ENCODE data around the gene ZSCAN5A.
"Not testable (repeated sequence)": the region's sequence is repeated elsewhere in the genome, so short reads cannot be mapped to it uniquely, and the experiment has no call there.

Gene ZSCAN5A

DNA sequence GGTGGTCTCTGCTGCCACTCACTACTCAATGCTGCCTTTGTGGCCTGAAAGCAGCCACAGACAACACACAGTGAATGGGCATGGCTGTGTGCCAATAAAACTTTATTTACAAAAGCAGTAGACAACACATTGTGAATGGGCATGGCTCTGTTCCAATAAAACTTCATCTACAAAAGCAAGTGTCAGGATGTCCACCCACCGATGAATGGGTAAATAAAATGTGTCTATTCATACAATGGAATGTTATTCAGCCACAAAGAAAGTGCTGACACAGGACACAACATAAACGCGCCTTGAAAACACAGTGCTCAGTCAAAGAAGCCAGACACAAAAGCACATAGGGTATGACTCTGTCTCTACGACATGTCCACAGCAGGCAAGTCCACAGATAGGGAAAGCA lies 20.1 kb downstream of the ZSCAN5A start:
- Histone ChIP-seq H3K9ac (ENCODE audit: low read length) (no peak overlapping the region), H3K27me3 (ENCODE audit: control insufficient read depth, insufficient read depth, low read length) (no peaks in the 10 kb centered on the region), H3K4me1 (ENCODE audit: control insufficient read depth, insufficient read depth, low read length) (no peaks in the 10 kb centered on the region), H3K36me3 (ENCODE audit: control insufficient read depth, insufficient read depth, low read length) (no peaks in the 10 kb centered on the region), H3K9me3 (ENCODE audit: control insufficient read depth, low read length) (no peaks in the 10 kb centered on the region), H3K4me3 (ENCODE audit: low read length) (no peak overlapping the region)

DNA sequence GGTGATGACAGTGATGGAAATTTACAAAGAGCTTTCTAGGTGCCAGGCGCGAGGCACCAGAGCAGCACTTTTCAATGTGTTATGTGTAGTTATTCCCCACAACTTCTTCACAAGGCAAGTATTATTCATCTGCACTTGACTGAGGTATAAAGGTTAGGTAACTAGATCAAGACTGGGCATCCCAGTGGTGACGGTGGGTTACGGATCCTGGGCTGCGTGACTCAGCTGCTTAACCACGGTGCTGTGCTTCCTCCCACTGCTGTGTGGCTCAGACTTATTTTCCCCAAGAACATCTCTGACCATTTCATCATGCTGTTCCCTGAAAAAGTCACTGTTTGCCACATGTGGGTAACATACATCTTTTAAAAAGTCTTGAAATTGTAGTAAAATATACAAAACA lies 22.8 kb downstream of the ZSCAN5A start:
- Histone ChIP-seq H3K9me3 (ENCODE audit: control insufficient read depth, low read length) (no peaks in the 10 kb centered on the region), H3K36me3 (ENCODE audit: control insufficient read depth, insufficient read depth, low read length) (no peaks in the 10 kb centered on the region), H3K9ac (ENCODE audit: low read length) (no peak overlapping the region), H3K27me3 (ENCODE audit: control insufficient read depth, insufficient read depth, low read length) (no peaks in the 10 kb centered on the region), H3K4me1 (ENCODE audit: control insufficient read depth, insufficient read depth, low read length) (no peaks in the 10 kb centered on the region), H3K4me3 (ENCODE audit: low read length) (no peak overlapping the region)

DNA sequence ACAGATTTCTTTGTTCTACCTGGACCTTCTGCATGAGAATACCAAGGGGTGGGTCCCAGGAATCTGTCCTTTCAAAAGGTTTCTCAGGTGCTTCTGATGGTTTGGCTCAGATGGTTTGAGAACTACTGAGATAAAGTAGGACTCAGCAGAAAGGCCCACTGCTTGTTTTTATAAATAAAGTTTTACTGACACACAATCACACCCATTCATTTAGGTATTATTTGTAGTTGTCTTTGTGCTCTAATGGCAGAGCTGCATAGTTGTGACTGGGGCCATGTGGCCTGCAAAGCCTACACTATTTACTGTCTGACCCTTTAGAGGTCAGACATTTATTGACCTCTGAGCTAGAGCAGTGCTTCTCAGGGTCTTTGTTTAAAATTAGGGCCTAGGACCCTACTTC lies 24.5 kb downstream of the ZSCAN5A start:
- no peaks in the 10 kb centered on the region for H3K36me3 ChIP-seq (ENCODE audit: control insufficient read depth, insufficient read depth, low read length)
- no peak overlapping the region for H3K9ac ChIP-seq (ENCODE audit: low read length)
- no peaks in the 10 kb centered on the region for H3K9me3 ChIP-seq (ENCODE audit: control insufficient read depth, low read length)
- H3K4me3 ChIP-seq (ENCODE audit: low read length): no peak overlapping the region
- H3K4me1 ChIP-seq (ENCODE audit: control insufficient read depth, insufficient read depth, low read length): no peaks in the 10 kb centered on the region
- H3K27me3 ChIP-seq (ENCODE audit: control insufficient read depth, insufficient read depth, low read length): no peaks in the 10 kb centered on the region

DNA sequence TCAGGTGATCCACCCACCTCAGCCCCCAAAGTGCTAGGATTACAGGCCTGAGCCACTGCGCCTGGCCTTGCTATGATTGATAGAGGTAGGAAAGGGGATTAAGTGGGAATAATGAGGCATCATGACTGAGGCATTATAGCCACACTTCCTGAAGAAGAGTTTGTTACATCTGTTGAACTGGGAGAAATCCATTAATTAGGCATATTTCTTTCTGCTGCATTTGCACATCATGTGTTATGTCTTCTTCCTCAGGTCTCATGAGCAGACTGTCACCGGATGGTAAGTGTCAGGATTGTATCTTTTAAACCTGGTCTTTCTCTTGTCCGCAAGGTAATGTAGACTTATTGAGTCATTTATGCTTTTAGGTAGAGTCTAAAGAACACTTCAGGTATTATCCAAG lies 29.9 kb downstream of the ZSCAN5A start:
- H3K4me1 ChIP-seq (ENCODE audit: control insufficient read depth, insufficient read depth, low read length): no peaks in the 10 kb centered on the region
- no peaks in the 10 kb centered on the region for H3K27me3 ChIP-seq (ENCODE audit: control insufficient read depth, insufficient read depth, low read length)
- H3K36me3 ChIP-seq (ENCODE audit: control insufficient read depth, insufficient read depth, low read length): no peaks in the 10 kb centered on the region
- no peak overlapping the region for H3K4me3 ChIP-seq (ENCODE audit: low read length)
- no peak overlapping the region for H3K9ac ChIP-seq (ENCODE audit: low read length)
- no peaks in the 10 kb centered on the region for H3K9me3 ChIP-seq (ENCODE audit: control insufficient read depth, low read length)

DNA sequence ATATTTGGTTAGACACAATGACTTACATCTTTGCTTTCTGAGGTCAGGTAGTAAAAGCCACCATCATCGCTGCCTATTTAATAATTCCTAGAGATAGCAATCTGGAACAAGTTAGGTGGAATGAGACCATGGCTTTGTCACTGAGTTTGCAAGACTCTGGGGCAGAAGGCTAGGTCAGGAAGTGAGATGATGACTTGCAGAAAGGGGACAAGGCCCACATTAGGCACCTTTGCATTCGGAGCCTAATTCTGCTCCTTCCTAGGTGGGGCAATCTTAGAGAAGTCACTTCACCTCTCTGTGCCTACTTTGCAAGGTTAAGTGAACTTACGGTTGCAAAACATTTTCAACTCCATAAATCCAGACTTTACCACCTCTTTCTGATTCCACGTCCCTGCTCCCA lies 31.8 kb downstream of the ZSCAN5A start:
- Histone ChIP-seq H3K9me3 (ENCODE audit: control insufficient read depth, low read length) (no peaks in the 10 kb centered on the region), H3K27me3 (ENCODE audit: control insufficient read depth, insufficient read depth, low read length) (no peaks in the 10 kb centered on the region), H3K9ac (ENCODE audit: low read length) (no peak overlapping the region), H3K4me3 (ENCODE audit: low read length) (no peak overlapping the region), H3K4me1 (ENCODE audit: control insufficient read depth, insufficient read depth, low read length) (no peaks in the 10 kb centered on the region), H3K36me3 (ENCODE audit: control insufficient read depth, insufficient read depth, low read length) (no peaks in the 10 kb centered on the region)

DNA sequence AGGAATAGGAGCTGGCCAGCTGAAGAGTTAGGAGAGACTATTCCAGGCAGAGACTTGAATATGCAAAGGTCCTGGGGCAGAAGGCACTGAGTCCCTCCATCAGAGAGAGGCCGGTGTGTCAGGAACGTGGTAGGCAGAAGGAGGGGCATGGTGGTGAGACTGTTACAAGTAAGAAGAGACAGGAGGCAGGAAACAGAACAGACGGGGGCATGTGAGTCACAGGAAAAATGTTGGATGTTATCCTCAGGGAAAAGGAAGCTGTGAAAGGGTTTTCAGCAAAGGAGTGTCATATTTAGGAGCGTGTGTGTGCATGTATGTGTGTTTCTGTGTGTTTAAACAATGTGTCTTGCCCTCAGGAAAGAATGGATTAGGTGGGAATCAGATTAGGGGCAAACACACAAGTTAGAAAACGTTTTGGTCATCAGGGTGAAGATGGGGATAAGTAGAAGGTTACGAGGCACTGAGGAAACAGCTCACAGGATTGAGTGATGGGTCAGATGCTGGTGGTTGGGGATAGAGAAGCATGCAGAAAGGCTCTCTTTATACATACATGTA lies 41.0 kb downstream of the ZSCAN5A start:
- Histone ChIP-seq H3K36me3 (ENCODE audit: control insufficient read depth, insufficient read depth, low read length) (no peaks in the 10 kb centered on the region), H3K4me1 (ENCODE audit: control insufficient read depth, insufficient read depth, low read length) (no peaks in the 10 kb centered on the region), H3K4me3 (ENCODE audit: low read length) (no peak overlapping the region), H3K9ac (ENCODE audit: low read length) (no peak overlapping the region), H3K27me3 (ENCODE audit: control insufficient read depth, insufficient read depth, low read length) (no peaks in the 10 kb centered on the region), H3K9me3 (ENCODE audit: control insufficient read depth, low read length) (no peaks in the 10 kb centered on the region)

DNA sequence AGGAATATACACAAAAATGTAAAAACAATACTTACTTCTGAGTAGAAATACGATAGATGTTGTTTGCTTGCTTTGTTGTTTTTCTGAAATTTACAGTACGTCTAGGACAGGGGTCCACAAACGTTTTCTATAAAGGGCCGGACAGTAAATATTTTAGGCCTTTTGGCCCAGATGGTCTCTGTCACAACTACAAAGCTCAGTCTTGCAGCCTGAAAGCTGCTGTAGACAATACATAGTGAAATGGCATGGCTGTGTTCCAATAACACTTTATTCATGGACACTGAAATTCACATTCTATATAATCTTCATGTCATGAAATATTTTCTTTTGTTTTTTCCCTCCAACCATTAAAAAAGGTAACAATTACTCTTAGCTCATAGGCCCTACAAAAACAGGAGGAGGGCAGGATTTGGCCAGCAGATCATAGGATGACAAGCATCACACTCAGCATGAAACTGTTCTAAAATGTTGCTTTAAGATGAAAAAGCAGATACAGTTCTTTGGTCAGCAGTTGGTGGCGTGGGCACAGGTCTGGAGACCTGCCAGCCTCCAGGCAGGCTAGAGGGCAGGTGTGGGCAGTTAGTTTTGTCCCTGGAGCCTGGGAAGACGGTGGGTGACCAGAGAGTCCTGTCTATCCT lies 42.4 kb downstream of the ZSCAN5A start, which contains the start of gene EDDM13:
EDDM13 (plus strand) TSS at position 588 of the 638 bp plus-strand sequence. CDS start 87 bp downstream, outside the sequence.
- Histone ChIP-seq H3K9ac (ENCODE audit: low read length) (no peak within 1 kb of the TSS), H3K27me3 (ENCODE audit: control insufficient read depth, insufficient read depth, low read length) (no peaks in the 10 kb centered on the region), H3K36me3 (ENCODE audit: control insufficient read depth, insufficient read depth, low read length) (no peaks in the 10 kb centered on the region), H3K4me1 (ENCODE audit: control insufficient read depth, insufficient read depth, low read length) (no peaks in the 10 kb centered on the region), H3K4me3 (ENCODE audit: low read length) (no peak within 1 kb of the TSS), H3K9me3 (ENCODE audit: control insufficient read depth, low read length) (no peaks in the 10 kb centered on the region)

DNA sequence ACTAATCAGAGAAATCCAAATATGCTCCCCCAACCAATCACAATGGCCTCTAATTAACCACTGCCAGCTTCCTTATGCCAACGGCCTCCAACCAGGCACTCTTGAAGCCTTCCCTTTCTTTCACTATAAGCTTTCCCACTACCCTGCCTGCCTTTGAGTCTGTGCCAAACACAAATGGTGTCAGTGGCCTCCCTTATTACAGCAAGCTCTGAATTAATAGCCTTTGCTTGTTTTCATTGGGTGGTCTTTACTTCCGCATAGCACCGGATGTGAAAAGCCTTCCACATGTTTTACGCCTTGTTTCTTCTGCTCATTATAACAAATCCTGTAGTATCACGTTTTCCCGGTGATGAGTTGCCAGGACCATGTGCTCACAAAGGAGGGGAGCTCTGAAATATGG lies 43.5 kb downstream of the ZSCAN5A start:
- Histone ChIP-seq H3K4me1 (ENCODE audit: control insufficient read depth, insufficient read depth, low read length) (no peaks in the 10 kb centered on the region), H3K36me3 (ENCODE audit: control insufficient read depth, insufficient read depth, low read length) (no peaks in the 10 kb centered on the region), H3K9ac (ENCODE audit: low read length) (no peak overlapping the region), H3K9me3 (ENCODE audit: control insufficient read depth, low read length) (no peaks in the 10 kb centered on the region), H3K27me3 (ENCODE audit: control insufficient read depth, insufficient read depth, low read length) (no peaks in the 10 kb centered on the region), H3K4me3 (ENCODE audit: low read length) (no peak overlapping the region)

DNA sequence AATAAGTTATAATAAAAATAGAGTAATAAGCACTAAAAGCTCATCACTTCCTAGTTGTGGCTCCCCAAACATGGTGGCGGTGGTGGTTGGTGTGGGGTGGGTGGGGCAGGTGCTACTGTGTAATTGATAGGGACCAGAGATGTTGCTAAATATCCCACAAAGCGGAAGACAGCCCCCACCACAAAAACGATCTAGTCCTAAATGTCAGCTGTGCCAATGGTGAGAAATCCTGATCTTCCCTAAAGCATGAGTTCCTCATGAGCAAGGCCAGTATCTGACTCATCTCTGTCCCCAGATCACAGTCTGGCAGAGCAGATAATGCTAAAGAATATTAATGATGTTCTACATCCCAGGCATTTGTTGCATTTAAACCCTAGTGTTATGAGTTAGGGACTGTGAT lies 44.0 kb downstream of the ZSCAN5A start:
- no peak overlapping the region for H3K9ac ChIP-seq (ENCODE audit: low read length)
- H3K4me3 ChIP-seq (ENCODE audit: low read length): no peak overlapping the region
- no peaks in the 10 kb centered on the region for H3K9me3 ChIP-seq (ENCODE audit: control insufficient read depth, low read length)
- H3K36me3 ChIP-seq (ENCODE audit: control insufficient read depth, insufficient read depth, low read length): no peaks in the 10 kb centered on the region
- no peaks in the 10 kb centered on the region for H3K27me3 ChIP-seq (ENCODE audit: control insufficient read depth, insufficient read depth, low read length)
- H3K4me1 ChIP-seq (ENCODE audit: control insufficient read depth, insufficient read depth, low read length): no peaks in the 10 kb centered on the region

DNA sequence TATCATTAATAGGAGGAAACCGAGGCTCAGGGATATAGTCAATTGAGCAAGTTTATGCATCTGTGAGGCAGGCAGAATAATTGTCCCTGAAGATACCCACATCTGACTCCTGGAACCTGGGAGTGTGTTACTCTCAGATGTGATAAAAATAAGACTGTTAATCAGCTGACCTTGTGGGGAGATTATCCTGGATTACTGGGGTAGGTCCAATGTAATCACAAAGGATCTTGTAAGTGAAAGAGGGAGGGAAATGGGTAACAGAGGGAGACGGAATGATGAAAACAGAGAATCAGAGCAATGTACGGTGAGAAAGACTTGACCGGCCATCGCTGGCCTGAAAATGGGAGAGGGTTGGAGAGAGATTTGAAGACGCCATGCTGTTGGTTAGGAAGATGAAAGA lies 45.3 kb downstream of the ZSCAN5A start:
- no peaks in the 10 kb centered on the region for H3K9me3 ChIP-seq (ENCODE audit: control insufficient read depth, low read length)
- no peaks in the 10 kb centered on the region for H3K36me3 ChIP-seq (ENCODE audit: control insufficient read depth, insufficient read depth, low read length)
- no peak overlapping the region for H3K4me3 ChIP-seq (ENCODE audit: low read length)
- H3K9ac ChIP-seq (ENCODE audit: low read length): no peak overlapping the region
- no peaks in the 10 kb centered on the region for H3K4me1 ChIP-seq (ENCODE audit: control insufficient read depth, insufficient read depth, low read length)
- H3K27me3 ChIP-seq (ENCODE audit: control insufficient read depth, insufficient read depth, low read length): no peaks in the 10 kb centered on the region

DNA sequence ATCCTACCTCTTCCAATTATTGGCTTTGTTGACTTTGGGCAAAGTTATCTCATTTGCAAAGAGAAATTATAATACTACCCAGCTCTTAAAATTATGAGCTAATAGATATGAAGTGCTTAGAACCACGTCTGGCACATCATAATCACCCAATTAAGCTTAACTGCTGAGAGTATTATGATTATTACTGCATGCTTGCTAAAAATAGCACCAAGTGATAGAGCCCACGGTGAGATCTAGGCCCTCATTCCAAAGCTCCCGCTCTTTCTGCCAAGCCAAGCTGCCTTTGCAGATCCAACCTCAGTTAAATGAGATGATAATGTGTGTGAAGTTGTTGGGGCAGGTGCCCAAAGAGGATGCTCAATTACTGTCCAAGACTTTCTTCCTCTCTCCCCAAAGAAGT lies 48.6 kb downstream of the ZSCAN5A start:
- Histone ChIP-seq H3K4me1 (ENCODE audit: control insufficient read depth, insufficient read depth, low read length) (no peaks in the 10 kb centered on the region), H3K9me3 (ENCODE audit: control insufficient read depth, low read length) (no peaks in the 10 kb centered on the region), H3K36me3 (ENCODE audit: control insufficient read depth, insufficient read depth, low read length) (no peaks in the 10 kb centered on the region), H3K4me3 (ENCODE audit: low read length) (no peak overlapping the region), H3K27me3 (ENCODE audit: control insufficient read depth, insufficient read depth, low read length) (no peaks in the 10 kb centered on the region), H3K9ac (ENCODE audit: low read length) (no peak overlapping the region)

DNA sequence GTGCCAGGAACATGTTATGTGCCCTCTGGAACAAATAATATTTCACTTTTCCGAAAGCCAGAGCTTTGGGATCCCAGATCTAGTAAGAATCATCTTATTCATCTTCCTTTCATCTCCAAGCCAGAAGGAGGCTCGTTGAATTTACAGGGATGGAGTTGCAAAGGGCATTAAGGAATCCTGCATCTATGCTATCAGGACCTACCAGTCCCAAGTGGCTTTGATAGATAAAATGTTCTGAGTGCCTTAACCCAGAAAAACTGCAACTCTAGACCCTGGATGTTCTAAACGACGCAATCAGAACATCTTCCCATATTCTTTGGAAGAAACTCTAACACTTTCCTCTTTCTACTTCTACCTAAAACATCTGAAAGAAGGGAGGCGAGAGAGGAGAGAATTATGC lies 51.3 kb downstream of the ZSCAN5A start:
- H3K27me3 ChIP-seq (ENCODE audit: control insufficient read depth, insufficient read depth, low read length): no peaks in the 10 kb centered on the region
- H3K36me3 ChIP-seq (ENCODE audit: control insufficient read depth, insufficient read depth, low read length): no peaks in the 10 kb centered on the region
- no peak overlapping the region for H3K4me3 ChIP-seq (ENCODE audit: low read length)
- H3K9me3 ChIP-seq (ENCODE audit: control insufficient read depth, low read length): no peaks in the 10 kb centered on the region
- H3K9ac ChIP-seq (ENCODE audit: low read length): no peak overlapping the region
- no peaks in the 10 kb centered on the region for H3K4me1 ChIP-seq (ENCODE audit: control insufficient read depth, insufficient read depth, low read length)

DNA sequence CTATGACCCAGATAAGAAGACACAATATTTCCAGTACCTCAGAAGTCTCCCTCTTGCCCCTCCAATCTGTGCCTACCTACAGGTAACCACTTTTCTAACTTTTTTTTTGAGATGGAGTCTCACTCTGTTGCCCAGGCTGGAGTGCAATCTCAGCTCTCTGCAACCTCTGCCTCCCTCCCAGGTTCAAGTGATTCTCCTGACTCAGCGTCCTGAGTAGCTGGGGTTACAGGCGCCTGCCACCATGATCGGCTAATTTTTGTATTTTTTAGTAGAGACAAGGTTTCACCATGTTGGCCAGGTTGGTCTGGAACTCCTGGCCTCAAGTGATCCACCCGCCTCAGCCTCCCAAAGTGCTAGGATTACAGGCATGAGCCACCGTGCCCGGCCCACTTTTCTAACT lies 52.7 kb downstream of the ZSCAN5A start:
- not testable (repeated sequence) for H3K36me3 ChIP-seq (ENCODE audit: control insufficient read depth, insufficient read depth, low read length); H3K4me3 ChIP-seq (ENCODE audit: low read length); H3K9ac ChIP-seq (ENCODE audit: low read length); H3K9me3 ChIP-seq (ENCODE audit: control insufficient read depth, low read length); H3K4me1 ChIP-seq (ENCODE audit: control insufficient read depth, insufficient read depth, low read length); H3K27me3 ChIP-seq (ENCODE audit: control insufficient read depth, insufficient read depth, low read length)

Measured in mucosa of stomach (tissue), 1 donor.